HG03064 (cell line): Measurements from ENCODE around the gene SBK1.

Source experiments
- ATAC-seq: cut with Tn5 transposase; IDR thresholded peaks from one replicate; pipeline ENCODE4 v1.9.1; 2021; ENCODE audit warnings: low read depth; ENCODE audit not compliant: unreplicated experiment

SBK1 gene

GRCh38 chr16:28280881-28281836 is 11.2 kb upstream of the SBK1 start:
- no peak for ATAC-seq

- ATAC-seq, result no peak
Measured at GRCh38 chr16:28282045-28282444, 10.3 kb upstream of the SBK1 start.

GRCh38 chr16:28283173-28283572 is 9.2 kb upstream of the SBK1 start:
- ATAC-seq, result no peak

GRCh38 chr16:28283798-28284577 is 8.3 kb upstream of the SBK1 start:
- no peak for ATAC-seq

GRCh38 chr16:28285649-28286048 is 6.7 kb upstream of the SBK1 start:
- no peak for ATAC-seq

GRCh38 chr16:28288114-28288513 is 4.2 kb upstream of the SBK1 start:
- ATAC-seq, result no peak

- no peak for ATAC-seq
Measured at GRCh38 chr16:28289048-28289447, 3.3 kb upstream of the SBK1 start.

- no peak for ATAC-seq
Measured at GRCh38 chr16:28289939-28290858, 2.1 kb upstream of the SBK1 start.

GRCh38 chr16:28290859-28291254 is 1.5 kb upstream of the SBK1 start:
- no peak for ATAC-seq

- no peak for ATAC-seq
Measured at GRCh38 chr16:28292731-28293600, 641 bp downstream of the SBK1 start.

- no peak for ATAC-seq
Measured at GRCh38 chr16:28293601-28293960, 1.3 kb downstream of the SBK1 start.

GRCh38 chr16:28294201-28294600 is 1.9 kb downstream of the SBK1 start:
- ATAC-seq, result no peak

GRCh38 chr16:28295276-28295675 is 3.0 kb downstream of the SBK1 start:
- no peak for ATAC-seq

GRCh38 chr16:28297308-28297707 is 5.0 kb downstream of the SBK1 start:
- no peak for ATAC-seq

- no peak for ATAC-seq
Measured at GRCh38 chr16:28297784-28298510, 5.6 kb downstream of the SBK1 start.

GRCh38 chr16:28298511-28298878 is 6.2 kb downstream of the SBK1 start:
- no peak for ATAC-seq

GRCh38 chr16:28300327-28300726 is 8.0 kb downstream of the SBK1 start:
- ATAC-seq, result no peak

GRCh38 chr16:28301154-28301553 is 8.8 kb downstream of the SBK1 start:
- no peak for ATAC-seq

- no peak for ATAC-seq
Measured at GRCh38 chr16:28301620-28302019, 9.3 kb downstream of the SBK1 start.
